NCI-H524 treated with DMSO at 0.1 percent for 48 hours (cell line): ENCODE measurements around the gene NF2.
"Not testable (repeated sequence)": the region's sequence is repeated elsewhere in the genome, so short reads cannot be mapped to it uniquely, and the experiment has no call there.

Experiments used
- DNase-seq: peaks from one replicate; lab custom pipeline; 2025; lab: John Stamatoyannopoulos, UW

NF2 gene

DNA sequence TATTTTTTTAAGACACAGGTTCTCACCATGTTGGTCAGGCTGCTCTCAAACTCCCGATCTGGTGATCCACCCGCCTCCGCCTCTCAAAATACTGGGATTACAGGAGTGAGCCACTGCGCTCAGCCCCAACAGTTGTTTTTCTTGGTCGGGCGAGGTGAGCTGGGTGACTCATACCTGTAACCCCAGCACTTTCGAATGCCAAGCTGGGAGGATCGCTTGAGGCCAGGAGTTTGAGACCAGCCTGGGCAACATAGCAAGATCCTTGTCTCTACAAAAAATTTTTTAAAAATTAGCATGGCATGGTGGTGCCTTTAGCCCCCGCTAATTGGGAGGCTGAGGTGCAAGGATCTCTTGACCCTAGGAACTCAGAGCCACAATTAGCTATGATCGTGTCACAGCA is 7.0 kb upstream of the NF2 start:
- DNase-seq, result no peak

DNA sequence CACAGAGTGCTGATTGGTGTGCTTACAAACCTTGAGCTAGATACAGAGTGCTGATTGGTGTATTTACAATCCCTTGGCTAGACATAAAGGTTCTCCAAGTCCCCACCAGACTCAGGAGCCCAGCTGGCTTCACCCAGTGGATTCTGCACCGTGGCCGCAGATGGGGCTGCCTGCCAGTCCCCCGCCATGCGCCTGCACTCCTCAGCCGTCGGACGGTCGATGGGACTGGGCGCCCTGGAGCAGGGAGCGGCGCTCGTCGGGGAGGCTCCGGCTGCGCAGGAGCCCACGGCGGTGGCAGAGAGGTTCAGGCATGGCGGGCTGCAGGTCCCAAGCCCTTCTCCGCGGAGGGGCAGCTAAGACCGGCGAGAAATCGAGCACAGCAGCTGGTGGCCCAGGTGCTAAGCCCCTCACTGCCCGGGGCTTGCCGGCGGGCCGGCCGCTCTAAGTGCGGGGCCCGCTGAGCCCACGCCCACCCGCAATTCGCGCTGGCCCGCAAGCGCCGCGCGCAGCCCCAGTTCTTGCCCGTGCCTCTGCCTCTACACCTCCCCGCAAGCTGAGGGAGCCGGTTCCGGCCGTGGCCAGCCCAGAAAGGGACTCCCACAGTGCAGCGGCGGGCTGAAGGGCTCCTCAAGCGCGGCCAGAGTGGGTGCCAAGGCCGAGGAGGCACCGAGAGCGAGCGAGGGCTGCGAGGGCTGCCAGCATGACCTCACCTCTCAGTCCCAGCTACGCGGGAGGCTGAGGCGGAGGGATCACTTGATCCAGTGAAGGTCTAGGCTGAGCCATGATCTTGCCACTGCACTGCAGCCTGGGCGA is 5.4 kb upstream of the NF2 start:
- DNase-seq, result not testable (repeated sequence)

DNA sequence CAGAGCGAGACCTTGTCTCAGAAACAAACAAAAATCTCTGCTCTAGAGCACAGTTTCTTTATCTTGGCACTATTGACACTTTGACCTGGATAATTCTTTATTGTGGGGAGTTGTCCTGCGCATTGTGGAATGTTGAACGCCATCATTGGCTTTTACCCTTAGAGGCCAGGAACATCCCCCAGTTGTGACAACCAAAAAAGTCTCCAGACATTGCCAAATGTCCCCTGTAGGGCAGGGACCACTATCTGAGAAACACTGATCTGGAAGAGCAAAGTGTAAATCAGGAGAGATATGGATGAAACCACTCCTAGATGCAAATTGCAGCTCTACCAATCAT is 4.8 kb upstream of the NF2 start:
- no peak for DNase-seq

DNA sequence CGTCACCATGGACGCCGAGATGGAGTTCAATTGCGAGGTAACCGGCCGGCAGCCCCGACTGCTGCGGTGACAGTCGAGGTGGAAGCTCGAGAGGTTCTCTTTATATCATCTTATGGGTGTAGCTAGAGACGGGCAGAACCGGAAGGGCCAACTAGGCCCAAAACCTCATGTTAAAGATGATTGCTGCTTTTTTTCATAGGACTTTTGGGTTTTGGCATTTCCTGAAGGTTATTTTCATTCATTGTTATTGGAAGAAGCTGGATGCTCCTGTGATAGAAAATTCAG is 585 bp downstream of the NF2 start:
- no peak for DNase-seq

DNA sequence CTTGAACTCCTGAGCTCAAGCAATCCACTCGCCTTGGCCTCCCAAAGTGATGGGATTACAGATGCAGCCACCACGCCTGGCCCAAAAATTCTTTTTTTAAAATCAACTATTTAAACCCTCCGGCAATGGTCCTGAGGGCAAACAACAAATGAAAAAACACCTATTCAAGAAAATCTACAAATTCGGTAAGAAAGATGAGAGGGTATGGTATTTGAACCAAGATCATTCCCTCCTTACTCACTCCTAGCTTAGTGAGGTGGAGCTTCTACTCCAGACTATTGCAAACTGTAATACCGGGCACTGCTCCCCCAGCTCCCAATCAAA is 2.1 kb downstream of the NF2 start:
- DNase-seq, result no peak

DNA sequence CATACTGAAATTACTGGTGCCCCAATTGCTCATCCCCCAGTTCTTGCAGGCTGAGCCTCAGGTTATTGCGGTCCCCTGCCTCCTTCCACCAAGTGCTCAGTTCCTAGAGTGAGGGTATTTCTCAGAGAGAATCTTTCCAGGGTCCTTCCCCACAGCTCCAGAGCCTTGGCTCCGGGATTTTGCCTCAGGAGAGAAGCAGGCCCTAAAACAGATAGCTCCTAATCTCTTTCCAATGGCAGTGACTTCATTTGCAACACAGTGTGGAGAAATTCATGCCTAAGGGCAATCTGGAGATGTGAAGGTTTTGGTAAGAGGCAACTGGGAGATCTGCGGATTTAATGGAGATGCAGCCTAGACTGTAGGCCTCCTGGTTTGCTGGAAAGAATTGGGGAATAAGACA is 2.9 kb downstream of the NF2 start:
- no peak for DNase-seq

DNA sequence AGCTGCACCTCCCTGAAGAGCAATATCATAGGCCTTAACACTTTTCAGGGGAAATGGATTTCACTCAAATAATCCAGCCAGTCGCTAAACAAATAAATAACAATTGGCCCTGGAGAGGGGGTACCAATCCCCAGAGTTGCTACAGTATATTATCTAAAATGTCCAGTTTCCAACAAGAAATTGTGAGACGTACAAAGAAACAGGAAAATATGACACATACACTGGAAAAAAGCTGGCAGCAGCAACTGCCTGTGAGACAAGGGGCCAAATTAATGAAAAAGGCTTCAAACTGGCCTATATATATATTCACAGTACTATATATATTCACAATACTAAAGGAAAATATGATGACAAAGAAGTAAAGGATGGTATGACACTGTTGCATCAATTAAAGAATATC is 4.0 kb downstream of the NF2 start:
- DNase-seq, result no peak

DNA sequence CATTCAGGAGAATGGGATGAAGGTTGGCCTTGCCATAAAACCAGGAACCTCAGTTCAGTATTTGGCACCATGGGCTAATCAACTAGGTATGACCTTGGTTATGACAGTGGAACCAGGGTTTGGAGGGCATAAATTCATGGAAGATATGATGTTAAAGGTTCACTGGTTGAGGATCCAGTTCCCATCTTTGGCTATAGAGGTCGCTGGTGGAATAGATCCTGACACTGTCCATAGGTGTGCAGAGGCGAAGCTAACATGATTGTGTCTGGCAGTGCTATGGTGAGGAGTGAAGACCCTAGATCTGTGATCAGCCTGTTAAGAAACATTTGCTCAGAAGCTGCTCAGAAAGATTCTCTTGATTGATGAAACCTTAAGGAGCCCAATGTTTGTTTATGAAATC is 5.7 kb downstream of the NF2 start:
- no peak for DNase-seq

DNA sequence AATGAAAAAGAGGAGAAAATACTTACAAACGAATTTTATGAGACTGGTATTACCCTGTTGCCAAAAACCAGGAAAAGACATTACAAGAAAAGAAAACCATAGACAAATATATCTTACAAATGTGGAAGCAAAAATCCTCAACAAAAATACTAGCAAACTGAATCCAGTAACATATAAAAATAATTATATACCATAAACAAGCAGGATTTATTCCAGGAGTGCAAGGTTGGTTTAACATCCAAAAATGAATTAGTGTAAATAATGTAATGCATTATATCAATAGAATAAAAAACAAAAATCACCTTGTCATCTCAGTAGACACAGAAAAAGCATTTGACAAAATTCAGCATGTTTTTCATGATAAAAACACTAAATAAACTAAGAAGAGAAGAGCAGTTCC is 7.3 kb downstream of the NF2 start:
- no peak for DNase-seq

DNA sequence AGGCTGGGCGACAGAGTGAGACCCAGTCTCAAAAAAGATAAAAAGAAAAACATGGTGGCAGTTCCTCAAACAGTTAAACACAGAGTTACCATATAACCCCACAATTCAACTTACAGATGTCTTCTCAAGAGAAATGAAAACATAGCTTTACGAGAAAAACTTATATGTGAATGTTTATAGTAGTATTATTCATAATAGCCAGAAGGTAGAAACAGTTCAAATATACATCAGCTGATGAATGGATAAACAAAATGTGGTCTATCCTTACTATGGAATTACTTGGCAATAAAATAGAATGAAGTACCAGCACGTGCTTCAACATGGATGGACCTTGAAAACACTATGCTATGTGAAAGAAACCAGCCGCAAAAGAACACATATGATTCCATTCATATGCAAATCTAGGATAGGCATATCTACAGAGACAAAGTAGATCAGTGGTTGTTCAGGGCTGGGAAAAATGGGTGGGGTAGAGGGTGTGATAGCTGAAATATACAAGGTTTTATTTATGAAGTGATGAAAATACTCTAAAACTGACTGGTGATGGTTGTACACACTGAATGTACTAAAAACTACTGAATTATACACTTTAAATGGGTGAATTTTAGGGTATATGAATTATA is 12.4 kb downstream of the NF2 start:
- DNase-seq, result no peak

DNA sequence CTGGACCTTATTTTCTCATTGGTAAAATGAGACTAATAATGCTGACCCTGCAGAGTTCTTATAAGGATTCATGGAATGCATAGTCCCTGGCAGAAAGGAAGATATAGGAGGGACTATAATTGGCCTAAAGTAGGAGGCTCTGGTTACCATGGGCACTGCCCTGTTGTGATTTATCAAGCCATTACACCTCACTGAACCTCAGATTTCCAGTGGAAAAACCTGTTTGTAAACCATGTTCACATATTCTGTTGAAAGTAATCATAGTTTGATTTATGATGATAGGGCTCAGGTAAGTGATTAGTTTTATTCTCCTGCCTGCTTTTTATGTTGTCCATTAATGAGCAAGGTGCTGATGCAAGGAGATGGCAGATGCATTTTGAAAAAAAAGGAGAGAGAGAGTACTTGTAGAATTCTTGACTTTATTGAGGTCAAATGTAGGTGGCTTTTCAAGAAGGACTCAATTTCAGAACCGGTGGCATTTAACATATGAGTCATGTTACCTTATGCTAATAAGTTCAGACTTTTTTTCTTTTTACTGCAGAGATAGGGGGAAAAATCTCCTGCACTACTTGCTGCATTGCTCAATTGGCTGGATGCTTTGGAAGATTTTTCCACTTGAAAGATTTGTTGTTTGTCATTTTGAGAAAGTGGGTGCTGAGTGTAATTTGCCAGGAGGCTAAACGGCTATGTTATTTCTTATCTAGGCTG is 14.6 kb downstream of the NF2 start:
- no peak for DNase-seq

DNA sequence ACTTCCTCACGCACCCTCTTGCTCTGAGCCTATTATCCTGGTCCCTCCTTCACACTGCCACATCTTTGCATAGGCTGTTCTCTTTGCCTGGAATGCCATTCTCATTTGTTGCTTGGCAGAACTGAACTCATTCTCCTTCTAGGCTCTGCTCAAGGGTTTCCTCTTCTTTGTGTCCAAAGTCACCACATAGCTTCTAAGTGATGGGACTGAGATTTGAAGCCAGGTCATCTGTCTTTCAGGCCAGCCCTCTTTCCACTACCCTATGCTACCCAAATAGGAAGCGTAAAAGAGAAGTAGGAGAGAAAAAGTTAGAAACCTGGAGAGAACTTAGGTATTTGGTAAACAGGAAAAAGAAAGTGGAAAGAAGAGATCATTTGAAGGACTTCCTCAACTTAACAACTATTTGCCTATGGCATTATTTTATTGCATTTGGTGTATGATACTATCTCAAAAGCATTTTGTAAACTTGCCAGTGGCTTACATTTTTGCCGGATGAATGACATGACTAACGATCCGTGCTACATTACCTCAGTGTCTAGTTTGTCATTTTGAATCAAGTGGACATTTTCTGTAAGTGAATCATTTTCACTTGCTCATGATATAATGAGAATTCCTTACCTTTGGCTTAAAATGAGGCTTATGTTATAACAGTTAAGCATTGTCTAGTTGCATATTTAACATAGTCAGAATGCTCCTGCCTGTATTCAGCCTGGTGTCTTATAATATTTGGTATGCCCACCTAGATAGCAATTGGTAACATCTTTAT is 18.5 kb downstream of the NF2 start:
- no peak for DNase-seq

DNA sequence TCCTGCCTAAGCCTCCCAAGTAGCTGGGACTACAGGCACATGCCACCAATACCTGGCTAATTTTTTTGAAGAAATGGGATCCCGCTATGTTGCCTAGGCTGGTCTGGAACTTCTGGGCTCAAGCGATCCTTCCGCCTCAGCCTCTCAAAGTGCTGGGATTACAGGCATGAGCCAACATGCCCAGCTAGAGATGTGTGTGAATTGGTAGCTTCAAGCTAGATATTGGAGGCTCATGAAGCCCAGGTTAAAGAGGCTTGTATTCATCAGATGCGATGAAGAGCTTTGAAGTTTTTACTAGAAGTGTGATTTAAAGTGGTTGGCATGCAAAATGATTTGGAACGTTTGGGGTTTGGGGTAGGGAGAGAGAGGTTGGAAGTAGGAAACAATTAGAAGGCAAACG is 19.6 kb downstream of the NF2 start:
- DNase-seq, result no peak

DNA sequence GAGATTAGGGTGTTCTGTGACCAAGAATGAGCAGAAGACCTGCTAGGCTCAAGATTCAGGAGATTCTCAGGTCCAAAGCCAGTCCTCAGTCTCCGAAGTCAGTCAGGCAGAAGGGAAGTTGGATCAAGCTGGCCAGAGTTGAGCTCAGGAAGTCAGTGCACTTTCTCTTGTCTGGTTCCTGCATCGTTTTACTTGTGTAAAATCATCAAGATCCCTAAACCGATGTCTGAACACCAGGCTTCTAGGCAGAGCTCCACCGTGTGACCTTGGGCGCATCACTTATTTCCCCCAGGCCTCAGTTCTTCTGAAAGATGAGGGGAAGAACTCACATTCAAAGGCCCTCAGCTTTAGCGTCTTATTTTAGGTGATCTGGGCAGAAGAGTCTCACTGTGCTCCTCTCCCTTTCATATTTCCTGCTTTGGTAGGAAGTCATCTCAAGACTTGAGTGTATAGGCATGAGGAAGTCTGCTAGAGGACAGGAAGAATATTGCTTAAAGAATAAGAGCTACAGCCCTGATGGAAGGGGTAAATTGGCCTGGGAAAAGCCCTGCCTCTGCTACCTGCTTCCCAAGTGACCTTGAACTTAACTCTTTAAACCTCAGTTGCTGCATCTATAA is 20.2 kb downstream of the NF2 start:
- no peak for DNase-seq

DNA sequence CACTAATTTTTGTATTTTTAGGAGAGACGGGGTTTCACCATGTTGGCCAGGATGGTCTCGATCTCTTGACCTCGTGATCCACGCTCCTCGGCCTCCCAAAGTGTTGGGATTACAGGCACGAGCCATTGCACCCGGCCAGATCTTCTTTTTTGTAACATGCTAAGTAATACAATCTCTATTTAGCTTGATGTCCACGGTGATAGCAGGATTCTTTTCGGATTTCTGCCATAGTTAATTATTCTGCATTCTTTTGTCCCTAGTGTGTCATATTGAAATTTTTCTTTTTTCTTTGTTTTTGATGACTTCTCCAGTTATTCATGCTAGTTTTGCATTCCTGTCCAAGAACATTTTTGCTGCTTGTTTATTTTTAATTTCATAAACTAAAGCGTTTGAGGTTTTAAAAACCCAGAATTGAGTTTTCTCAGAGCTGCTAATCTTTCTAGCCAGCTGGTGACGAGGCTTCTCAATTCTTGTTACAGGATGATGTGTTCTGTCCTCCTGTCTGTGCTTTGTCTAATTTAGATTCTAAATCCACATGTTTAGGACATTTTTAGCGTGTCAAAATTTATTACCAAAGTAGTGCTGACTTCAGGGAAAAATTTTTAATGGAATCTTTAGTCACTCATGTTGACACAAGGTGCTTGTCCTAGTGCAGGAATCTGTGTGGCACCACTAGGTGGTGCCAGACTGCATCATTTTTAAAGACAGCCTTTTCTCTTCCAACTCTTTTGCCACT is 21.8 kb downstream of the NF2 start:
- no peak for DNase-seq

DNA sequence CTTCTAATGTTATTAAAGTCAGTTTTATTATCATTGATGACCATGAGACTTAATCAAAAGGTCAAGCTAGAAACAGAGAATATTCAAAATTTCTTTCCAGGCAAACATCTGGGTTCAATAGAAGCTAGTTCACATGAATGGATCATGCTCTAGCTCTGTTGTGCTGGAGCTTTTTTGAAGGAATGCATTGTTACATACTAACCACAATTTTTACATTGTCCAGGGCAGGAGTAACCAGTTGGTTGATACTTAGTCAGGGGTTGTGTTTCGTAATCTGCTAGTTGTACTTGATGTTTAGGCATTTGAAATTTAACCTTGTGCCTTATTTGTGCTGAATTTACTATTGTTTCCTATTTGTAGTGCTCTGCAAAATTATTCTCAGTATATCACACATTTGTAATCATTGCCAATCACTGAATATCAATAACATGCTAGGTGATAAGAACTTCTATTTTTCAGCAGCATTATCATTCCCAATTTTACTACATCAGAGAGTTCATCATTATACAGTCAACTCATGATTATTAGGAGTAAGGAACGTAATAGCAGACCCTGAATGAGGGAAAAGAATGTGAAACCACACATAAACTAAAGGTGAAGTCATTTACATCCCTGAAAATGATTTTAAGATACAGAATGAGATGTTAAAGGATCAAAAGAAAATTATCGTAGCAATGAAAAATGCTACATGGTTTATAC is 23.2 kb downstream of the NF2 start:
- DNase-seq, result no peak

DNA sequence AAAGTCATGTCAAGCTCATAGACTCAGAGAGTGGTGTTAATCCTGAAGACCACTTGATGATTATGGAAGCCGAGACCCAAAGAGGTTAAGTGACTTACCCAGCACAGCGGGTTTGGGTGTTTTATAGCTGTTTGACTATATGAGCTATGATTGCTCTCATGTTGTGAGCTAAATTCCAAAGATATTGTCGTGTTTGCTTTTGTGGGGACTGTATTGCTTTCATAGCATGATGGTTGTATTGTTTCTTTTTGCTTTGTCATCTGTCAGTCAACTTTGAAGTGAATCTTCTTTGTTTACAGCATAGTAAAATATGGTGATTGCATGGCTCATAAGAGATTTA is 23.7 kb downstream of the NF2 start:
- DNase-seq, result no peak

DNA sequence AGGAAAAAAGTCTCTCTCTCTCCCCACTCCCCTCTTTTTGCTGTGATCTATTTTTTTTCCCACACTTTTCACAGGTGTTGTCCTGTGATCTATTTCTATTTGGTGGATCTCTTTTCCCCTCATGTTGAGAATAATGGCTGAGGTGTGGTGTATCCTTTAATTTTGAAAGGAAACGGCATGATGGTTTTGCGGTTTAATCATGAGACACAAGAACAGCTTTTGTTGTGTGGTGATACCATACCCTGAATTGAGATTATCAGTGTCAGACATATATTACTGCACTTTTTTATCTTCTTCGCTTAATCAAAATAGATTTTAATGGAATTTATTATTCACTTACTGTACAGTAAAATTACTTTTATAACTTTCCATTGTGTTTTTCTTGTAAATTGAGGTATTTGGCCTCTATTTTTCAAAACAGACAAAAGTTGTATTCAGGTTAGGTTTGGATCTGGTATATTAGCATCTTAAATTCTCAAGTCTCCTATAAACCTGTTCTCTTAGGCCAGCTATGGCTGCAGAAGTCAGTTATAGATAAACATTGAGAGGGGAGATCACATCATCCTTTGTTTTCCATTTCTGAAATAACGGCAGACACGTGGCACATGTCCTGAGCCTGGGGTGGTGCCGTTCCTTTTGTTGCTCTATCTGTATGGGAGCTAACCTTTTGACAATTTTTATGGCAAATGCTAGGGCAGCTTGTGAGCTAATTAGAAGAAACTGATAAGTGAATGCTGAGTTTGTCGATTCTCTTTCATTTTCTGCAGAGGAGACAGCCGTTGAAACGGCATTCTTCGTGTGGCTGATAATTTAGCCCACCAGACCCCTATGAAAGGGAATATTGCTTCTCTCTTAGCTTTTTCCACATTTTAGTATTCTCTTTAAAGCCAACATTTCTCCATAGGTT is 25.8 kb downstream of the NF2 start:
- no peak for DNase-seq

DNA sequence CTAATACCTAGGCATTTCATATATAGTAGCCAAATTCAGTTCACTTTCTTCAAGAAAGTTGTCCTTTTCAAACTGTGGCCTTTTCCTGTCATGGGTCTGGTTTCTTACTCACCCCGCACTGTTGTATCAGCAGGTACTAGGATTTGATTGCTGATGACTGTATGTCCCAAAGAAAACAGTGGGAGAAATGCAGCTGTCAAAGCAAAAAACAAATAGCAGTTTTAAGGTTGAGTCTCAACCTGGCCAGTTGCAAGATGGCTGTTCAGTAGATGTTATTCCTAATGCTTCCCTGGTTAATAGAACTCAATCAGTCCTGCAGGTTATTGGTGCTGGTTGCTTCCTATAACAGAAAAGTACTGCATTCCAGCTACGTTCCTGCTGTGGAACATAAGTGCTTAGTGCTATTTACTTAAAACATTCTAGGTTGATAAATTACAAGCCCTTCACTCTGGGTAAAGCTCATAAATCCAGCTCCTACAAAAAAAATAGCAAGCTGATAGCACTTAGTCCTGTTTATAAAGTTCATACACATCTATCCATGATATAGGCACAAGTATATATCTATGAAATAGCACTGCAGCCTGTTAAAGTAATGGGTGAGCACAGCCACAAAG is 26.6 kb downstream of the NF2 start:
- no peak for DNase-seq

DNA sequence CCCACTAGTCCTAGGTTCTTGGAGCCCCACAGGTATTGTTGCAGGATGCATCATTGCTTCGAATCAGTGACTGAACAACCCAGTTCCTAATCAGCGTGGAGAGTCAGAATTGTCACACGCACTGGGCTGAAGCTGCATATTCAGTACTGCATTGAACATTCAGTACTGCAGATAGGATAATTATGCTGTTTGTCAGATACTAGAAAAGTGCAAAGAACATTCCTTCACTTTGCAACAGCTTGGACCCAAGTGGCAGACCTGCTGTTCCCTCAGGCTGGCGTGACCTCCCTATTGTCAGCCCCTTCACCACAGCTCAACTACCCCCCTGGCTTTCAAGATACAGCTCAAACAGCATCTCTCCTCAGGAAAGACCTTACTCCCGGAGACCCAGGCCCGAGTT is 27.6 kb downstream of the NF2 start:
- no peak for DNase-seq
